Measurements from ENCODE around the gene RANBP3.

DNA sequence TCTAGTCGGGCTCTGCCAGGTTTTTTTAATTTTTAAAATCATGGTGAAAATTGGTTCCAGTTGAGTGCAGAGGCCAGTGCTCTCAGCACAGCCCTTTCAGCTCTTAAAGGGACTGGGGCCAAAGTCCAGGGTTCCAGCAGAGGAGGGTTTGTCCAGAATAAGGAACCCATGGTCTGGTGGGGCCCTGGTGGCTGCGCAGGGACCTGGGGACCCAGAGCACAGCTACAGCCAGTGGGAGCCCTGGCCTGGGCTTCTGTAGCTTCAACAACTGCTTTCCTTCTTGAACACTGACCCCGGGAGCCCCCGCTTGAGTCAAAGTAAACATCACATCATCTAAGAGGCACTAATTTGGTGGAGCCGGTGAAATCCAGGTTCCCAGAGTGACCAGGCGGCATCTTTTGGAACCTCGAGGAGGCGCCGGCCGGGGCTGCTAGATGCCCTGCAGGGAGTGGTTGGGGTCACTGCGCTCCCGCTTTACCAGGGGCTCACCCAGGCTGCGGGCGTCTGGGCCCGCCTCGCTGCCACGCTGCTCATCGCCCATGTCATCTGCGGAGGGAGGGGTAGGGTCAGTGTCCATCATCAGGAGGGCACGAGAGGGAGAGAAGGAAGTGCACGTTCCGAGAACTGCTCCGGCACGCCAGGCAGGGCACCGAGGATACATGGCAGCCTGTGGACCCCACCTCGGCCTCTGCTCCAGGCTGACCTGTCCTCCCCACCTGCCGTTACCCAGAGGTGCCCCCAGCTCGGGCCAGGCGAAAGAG, 16.6 kb upstream of the RANBP3 start:
- no peak for TF ChIP-seq ZNF70 (CRISPR knock-in tag; IDR thresholded peaks at IDR 0.05)
- TF ChIP-seq, protein P1, sequence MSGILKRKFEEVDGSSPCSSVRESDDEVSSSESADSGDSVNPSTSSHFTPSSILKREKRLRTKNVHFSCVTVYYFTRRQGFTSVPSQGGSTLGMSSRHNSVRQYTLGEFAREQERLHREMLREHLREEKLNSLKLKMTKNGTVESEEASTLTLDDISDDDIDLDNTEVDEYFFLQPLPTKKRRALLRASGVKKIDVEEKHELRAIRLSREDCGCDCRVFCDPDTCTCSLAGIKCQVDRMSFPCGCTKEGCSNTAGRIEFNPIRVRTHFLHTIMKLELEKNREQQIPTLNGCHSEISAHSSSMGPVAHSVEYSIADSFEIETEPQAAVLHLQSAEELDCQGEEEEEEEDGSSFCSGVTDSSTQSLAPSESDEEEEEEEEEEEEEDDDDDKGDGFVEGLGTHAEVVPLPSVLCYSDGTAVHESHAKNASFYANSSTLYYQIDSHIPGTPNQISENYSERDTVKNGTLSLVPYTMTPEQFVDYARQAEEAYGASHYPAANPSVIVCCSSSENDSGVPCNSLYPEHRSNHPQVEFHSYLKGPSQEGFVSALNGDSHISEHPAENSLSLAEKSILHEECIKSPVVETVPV (CRISPR knock-in tag; IDR thresholded peaks at IDR 0.05): no peak
- no peak for TF ChIP-seq ARNTL (CRISPR knock-in tag; IDR thresholded peaks at IDR 0.05; ENCODE audit: borderline replicate concordance, low read depth)
- TF ChIP-seq, protein P2, sequence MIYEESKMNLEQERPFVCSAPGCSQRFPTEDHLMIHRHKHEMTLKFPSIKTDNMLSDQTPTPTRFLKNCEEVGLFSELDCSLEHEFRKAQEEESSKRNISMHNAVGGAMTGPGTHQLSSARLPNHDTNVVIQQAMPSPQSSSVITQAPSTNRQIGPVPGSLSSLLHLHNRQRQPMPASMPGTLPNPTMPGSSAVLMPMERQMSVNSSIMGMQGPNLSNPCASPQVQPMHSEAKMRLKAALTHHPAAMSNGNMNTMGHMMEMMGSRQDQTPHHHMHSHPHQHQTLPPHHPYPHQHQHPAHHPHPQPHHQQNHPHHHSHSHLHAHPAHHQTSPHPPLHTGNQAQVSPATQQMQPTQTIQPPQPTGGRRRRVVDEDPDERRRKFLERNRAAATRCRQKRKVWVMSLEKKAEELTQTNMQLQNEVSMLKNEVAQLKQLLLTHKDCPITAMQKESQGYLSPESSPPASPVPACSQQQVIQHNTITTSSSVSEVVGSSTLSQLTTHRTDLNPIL (CRISPR knock-in tag; IDR thresholded peaks at IDR 0.05; ENCODE audit: low read depth): no peak

All from SK-N-SH treated with all-trans-retinoic acid at 6 μM for 48 hours (cell line).